Ovary (tissue), 3 donors: ENCODE measurements around the gene NCKAP1.

Source experiments
- CTCF ChIP-seq, 3 donors: fragments of 450-650 bp in 2 of 3; fragments of 200-600 bp in 1 of 3; IDR thresholded peaks; one replicate each; pipeline versions ENCODE4 v1.5.1 to v1.8.0; 2016 to 2022; ENCODE audit warnings: antibody characterized with exemption in 3 of 3, mild to moderate bottlenecking in 1 of 3
- EP300 ChIP-seq: sonication (generic); formaldehyde crosslinking; IDR thresholded peaks from one replicate; pipeline ENCODE4 v1.6.1; 2017; ENCODE audit warnings: antibody characterized with exemption
- POLR2A ChIP-seq: fragments of 450-650 bp; IDR thresholded peaks from one replicate; pipeline ENCODE4 v1.6.1; 2017; ENCODE audit warnings: antibody characterized with exemption, mild to moderate bottlenecking, moderate library complexity
- donor health status: DM: no; HTN: no; CAD: no.

- TF ChIP-seq CTCF (IDR thresholded peaks at IDR 0.05) (peak; percentile 72 to 99 (median 99)), POLR2A (peak; percentile 59), EP300 (no peak)
These were observed at the start of gene NCKAP1 for GRCh38 chr2:183038341-183039300.
